OCI-LY1 (cell line): ENCODE measurements around the gene CYGB.

Experiments
- H2AFZ ChIP-seq: fragments of 200-600 bp; sonication (generic), shearing (Covaris generic); 2 replicates; pipeline ENCODE4 v1.6.0; 2014; ENCODE audit warnings: antibody characterized with exemption, mild to moderate bottlenecking, low read length
- H3F3A ChIP-seq: fragments of 200-600 bp; sonication (generic), shearing (Covaris generic); 2 replicates; pipeline ENCODE4 v1.6.0; 2014; ENCODE audit warnings: mild to moderate bottlenecking, antibody characterized with exemption, low read length, moderate library complexity; ENCODE audit not compliant: insufficient read depth
- H3K27ac ChIP-seq: fragments of 200-600 bp; sonication (generic); 2 replicates; pipeline ENCODE4 v1.5.1; 2014; ENCODE audit warnings: low read length, mixed run types, mild to moderate bottlenecking, low read depth; ENCODE audit not compliant: poor library complexity, severe bottlenecking
- H3K27me3 ChIP-seq: fragments of 200-600 bp; sonication (generic); 2 replicates; pipeline ENCODE4 v1.6.0; 2014; ENCODE audit warnings: antibody characterized with exemption, mild to moderate bottlenecking, low read length, moderate library complexity; ENCODE audit not compliant: insufficient read depth
- H3K36me3 ChIP-seq: fragments of 200-600 bp; sonication (generic); 2 replicates; pipeline ENCODE4 v1.6.1; 2014; ENCODE audit warnings: mild to moderate bottlenecking, antibody characterized with exemption, low read length, moderate library complexity, mixed read lengths; ENCODE audit not compliant: insufficient read depth
- H3K4me1 ChIP-seq: fragments of 200-600 bp; sonication (generic); 2 replicates; pipeline ENCODE4 v1.5.1; 2014; ENCODE audit warnings: mild to moderate bottlenecking, low read length, moderate library complexity; ENCODE audit not compliant: insufficient read depth, severe bottlenecking
- H3K4me2 ChIP-seq: fragments of 200-600 bp; sonication (generic), shearing (Covaris generic); 2 replicates; pipeline ENCODE4 v1.6.1; 2014; ENCODE audit warnings: low read length
- H3K4me3 ChIP-seq: fragments of 200-600 bp; sonication (generic); 2 replicates; pipeline ENCODE4 v1.5.1; 2014; ENCODE audit warnings: low read length, low read depth, mild to moderate bottlenecking, mixed read lengths; ENCODE audit not compliant: poor library complexity, severe bottlenecking
- H3K79me2 ChIP-seq: fragments of 200-600 bp; shearing (Covaris generic); 2 replicates; pipeline ENCODE4 v1.6.1; 2016; ENCODE audit warnings: mixed run types, low read length, mixed read lengths; ENCODE audit not compliant: insufficient read depth
- H3K9ac ChIP-seq: fragments of 200-600 bp; sonication (generic), shearing (Covaris generic); 2 replicates; pipeline ENCODE4 v1.6.1; 2014; ENCODE audit warnings: mild to moderate bottlenecking, low read length, mixed read lengths
- H3K9me2 ChIP-seq: fragments of 200-600 bp; sonication (generic), shearing (Covaris generic); 2 replicates; pipeline ENCODE4 v1.6.1; 2014; ENCODE audit warnings: low read depth, mild to moderate bottlenecking, low read length, mixed read lengths
- H3K9me3 ChIP-seq: fragments of 200-600 bp; shearing (Covaris generic); 2 replicates; pipeline ENCODE4 v1.6.1; 2014; ENCODE audit warnings: low read length, mixed read lengths
- H4K20me1 ChIP-seq: fragments of 200-600 bp; sonication (generic), shearing (Covaris generic); 2 replicates; pipeline ENCODE4 v1.6.0; 2016; ENCODE audit warnings: mild to moderate bottlenecking, low read length; ENCODE audit not compliant: insufficient read depth
- EZH2 ChIP-seq: fragments of 200-600 bp; sonication (generic), shearing (Covaris generic); IDR thresholded peaks from 2 replicates; pipeline ENCODE4 v1.8.0; 2017; ENCODE audit warnings: borderline replicate concordance, mixed run types, mild to moderate bottlenecking, antibody characterized with exemption, low read length, moderate library complexity, mixed read lengths
- TF ChIP-seq, protein P1 (sequence below): fragments of 200-600 bp; sonication (generic), shearing (Covaris generic); IDR thresholded peaks from 2 replicates; pipeline ENCODE4 v1.5.1; 2017; ENCODE audit warnings: mild to moderate bottlenecking, antibody characterized with exemption, low read length, moderate library complexity, mixed read lengths

The CYGB gene

DNA sequence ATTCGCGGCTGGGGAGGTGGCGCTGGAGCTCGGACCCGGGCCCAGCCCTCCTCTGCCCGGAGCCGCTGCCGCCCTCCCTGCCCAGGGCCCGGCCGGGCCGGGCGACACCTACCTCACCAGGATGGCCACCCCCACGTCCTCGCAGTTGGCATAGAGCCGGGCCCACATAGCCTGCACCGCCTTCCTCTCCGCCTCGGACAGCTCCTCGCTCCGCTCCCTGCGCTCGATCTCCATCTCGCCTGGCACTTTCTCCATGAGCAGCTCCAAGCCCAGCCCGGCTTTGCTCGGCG lies 276 bp downstream of the CYGB start:
- Histone ChIP-seq H3K27me3 (no peaks in the 10 kb centered on the region; the same call in 1 of the 2 replicates), H3K4me1 (no peaks in the 10 kb centered on the region), H3K9me3 (no peaks in the 10 kb centered on the region), H3K36me3 (no peaks in the 10 kb centered on the region), H3K4me2 (no peak overlapping the region), H3F3A (no peaks in the 10 kb centered on the region), H3K9ac (no peak overlapping the region), H2AFZ (no peak overlapping the region), H4K20me1 (no peaks in the 10 kb centered on the region), H3K9me2 (no peaks in the 10 kb centered on the region), H3K27ac (no peak overlapping the region), H3K4me3 (no peak overlapping the region), H3K79me2 (no peaks in the 10 kb centered on the region)
- no peak for TF ChIP-seq EZH2
- TF ChIP-seq, protein P1, sequence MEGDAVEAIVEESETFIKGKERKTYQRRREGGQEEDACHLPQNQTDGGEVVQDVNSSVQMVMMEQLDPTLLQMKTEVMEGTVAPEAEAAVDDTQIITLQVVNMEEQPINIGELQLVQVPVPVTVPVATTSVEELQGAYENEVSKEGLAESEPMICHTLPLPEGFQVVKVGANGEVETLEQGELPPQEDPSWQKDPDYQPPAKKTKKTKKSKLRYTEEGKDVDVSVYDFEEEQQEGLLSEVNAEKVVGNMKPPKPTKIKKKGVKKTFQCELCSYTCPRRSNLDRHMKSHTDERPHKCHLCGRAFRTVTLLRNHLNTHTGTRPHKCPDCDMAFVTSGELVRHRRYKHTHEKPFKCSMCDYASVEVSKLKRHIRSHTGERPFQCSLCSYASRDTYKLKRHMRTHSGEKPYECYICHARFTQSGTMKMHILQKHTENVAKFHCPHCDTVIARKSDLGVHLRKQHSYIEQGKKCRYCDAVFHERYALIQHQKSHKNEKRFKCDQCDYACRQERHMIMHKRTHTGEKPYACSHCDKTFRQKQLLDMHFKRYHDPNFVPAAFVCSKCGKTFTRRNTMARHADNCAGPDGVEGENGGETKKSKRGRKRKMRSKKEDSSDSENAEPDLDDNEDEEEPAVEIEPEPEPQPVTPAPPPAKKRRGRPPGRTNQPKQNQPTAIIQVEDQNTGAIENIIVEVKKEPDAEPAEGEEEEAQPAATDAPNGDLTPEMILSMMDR: no peak

DNA sequence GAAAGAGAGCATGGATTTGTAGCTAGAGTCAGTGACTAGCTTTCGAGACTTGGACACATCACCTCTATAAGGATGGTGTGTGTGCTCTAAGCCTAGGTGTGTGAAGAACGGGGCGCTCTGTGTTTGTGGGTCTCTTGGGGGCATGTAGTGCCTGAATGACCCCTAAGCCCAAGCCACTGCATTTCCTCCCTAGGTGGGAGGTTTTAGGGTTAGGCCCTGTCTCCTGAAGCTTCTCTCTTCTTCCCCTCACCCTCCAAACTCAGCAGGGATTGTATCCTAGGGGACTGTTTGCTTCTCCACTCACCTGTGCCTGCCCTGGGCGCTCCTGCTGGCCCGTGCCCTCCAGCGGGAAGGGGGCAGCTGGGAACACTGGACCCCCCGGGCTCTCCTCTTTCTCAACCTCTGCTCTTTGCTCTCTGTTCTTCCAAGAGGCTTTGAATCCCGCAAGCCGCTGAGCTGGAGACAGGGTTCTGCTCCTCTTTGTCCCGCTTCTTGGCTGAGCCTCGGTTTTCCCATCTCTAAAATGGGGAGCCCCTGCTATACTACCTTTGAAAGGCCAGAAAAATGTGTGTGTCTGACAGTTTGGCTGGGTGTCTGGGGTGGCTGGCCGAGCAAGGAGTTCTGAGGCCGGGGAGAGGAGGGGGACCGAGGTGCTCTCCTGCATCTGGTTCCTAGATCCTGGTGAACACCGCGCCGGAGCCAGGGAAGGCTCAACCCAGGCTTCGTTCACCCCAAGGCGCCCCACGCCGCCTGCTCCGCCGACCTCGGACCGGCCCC lies 810 bp downstream of the CYGB start:
- Histone ChIP-seq H3K9me3 (no peaks in the 10 kb centered on the region), H3K36me3 (no peaks in the 10 kb centered on the region), H3F3A (no peaks in the 10 kb centered on the region), H3K9me2 (no peaks in the 10 kb centered on the region), H3K4me2 (no peak overlapping the region), H3K79me2 (no peaks in the 10 kb centered on the region), H3K9ac (no peak overlapping the region), H3K4me3 (no peak overlapping the region), H4K20me1 (no peaks in the 10 kb centered on the region), H3K27me3 (no peaks in the 10 kb centered on the region; the same call in 1 of the 2 replicates), H3K27ac (no peak overlapping the region), H3K4me1 (no peaks in the 10 kb centered on the region), H2AFZ (no peak overlapping the region)
- TF ChIP-seq, protein P1: no peak
- no peak for TF ChIP-seq EZH2

DNA sequence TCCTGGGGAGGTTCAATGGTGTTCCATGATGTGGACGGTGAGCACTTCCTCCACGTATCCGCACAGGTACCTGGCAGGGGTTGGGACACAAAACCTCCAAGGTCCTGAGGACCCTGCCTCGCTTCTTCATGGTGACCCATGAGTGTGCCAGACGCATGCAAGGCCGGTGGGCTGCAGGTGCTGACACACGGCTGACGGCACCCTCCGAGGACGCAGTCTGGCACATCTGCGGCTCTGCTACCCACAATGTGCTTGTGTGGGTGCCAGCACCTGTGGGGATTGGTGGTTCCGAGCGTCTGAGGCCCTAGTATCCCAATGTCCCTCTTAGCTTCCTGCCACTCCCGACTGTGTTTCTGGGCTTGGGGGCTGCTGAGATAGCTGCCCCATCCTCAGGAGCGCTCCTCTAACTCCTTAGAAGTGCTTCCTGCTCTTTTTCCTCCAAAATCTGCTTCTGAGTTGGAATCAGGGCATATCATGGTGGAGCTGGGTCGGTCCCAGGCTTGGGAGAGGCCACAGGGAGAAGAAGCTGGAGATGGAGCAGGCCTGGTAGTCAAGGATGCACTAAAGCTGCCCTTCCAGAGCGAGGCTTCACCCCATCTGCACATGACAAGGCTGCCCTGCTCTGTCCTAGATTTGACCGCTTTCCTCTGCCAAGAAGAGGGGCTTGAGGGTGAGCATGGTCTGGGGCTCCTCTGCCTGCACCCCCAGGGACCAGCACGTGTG lies 1.6 kb downstream of the CYGB start:
- no peaks in the 10 kb centered on the region for H3K36me3 ChIP-seq
- no peaks in the 10 kb centered on the region for H3F3A ChIP-seq
- H3K9me3 ChIP-seq: no peaks in the 10 kb centered on the region
- no peaks in the 10 kb centered on the region; the same call in 1 of the 2 replicates for H3K27me3 ChIP-seq
- no peaks in the 10 kb centered on the region for H3K9me2 ChIP-seq
- no peaks in the 10 kb centered on the region for H4K20me1 ChIP-seq
- no peak overlapping the region for H3K9ac ChIP-seq
- TF ChIP-seq EZH2: no peak
- TF ChIP-seq, protein P1: no peak
- H3K79me2 ChIP-seq: no peaks in the 10 kb centered on the region
- no peak overlapping the region for H2AFZ ChIP-seq
- no peak overlapping the region for H3K4me3 ChIP-seq
- no peak overlapping the region for H3K27ac ChIP-seq
- H3K4me2 ChIP-seq: no peak overlapping the region
- peaks cover 6% of the 10 kb centered on the region for H3K4me1 ChIP-seq
